ENCODE measurements around the gene OLFM2.

GRCh38 chr19:9945319-9945966 is 9.1 kb upstream of the OLFM2 start:
- TF ChIP-seq POLR2A (IDR thresholded peaks at IDR 0.05; ENCODE audit: borderline replicate concordance, extremely low read depth, insufficient read depth, insufficient read length) (no peak), POLR2AphosphoS5 (IDR thresholded peaks at IDR 0.05; ENCODE audit: low read depth, low read length) (no peak), ZNF274 (IDR thresholded peaks at IDR 0.05; ENCODE audit: low read depth, low read length) (no peak)
- TF ChIP-seq, protein P1, sequence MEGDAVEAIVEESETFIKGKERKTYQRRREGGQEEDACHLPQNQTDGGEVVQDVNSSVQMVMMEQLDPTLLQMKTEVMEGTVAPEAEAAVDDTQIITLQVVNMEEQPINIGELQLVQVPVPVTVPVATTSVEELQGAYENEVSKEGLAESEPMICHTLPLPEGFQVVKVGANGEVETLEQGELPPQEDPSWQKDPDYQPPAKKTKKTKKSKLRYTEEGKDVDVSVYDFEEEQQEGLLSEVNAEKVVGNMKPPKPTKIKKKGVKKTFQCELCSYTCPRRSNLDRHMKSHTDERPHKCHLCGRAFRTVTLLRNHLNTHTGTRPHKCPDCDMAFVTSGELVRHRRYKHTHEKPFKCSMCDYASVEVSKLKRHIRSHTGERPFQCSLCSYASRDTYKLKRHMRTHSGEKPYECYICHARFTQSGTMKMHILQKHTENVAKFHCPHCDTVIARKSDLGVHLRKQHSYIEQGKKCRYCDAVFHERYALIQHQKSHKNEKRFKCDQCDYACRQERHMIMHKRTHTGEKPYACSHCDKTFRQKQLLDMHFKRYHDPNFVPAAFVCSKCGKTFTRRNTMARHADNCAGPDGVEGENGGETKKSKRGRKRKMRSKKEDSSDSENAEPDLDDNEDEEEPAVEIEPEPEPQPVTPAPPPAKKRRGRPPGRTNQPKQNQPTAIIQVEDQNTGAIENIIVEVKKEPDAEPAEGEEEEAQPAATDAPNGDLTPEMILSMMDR (IDR thresholded peaks at IDR 0.05 in 2 of 3, conservative IDR thresholded peaks at IDR 0.05 in 1 of 3; ENCODE audit: borderline replicate concordance in 1 of 3, insufficient read depth in 1 of 3, low read depth in 2 of 3, low read length in 2 of 3): no peak
